Stimulated activated naive CD8-positive, alpha-beta T cell treated with anti-CD3 and anti-CD28 coated beads, Interleukin-15, amount 100 ng/mL, for 72 hours (primary cell): ENCODE data around the gene FLII.
A peak's percentile ranks its signal among the peaks of the same experiment; 100 is the strongest.

Experiments
- ATAC-seq: fragments of 150-1000 bp; cut with Tn5 transposase; 2 replicates; pipeline ENCODE4 v1.10.0; 2021; ENCODE audit warnings: mild to moderate bottlenecking, moderate library complexity
- DNase-seq, 2 donors: peaks; one replicate each; pipeline ENCODE4 v3.0.0; 2021 to 2022
- H3K27ac Mint-ChIP-seq, 2 donors: one replicate each; pipeline ENCODE4 v1.8.0; 2022; ENCODE audit warnings: mild to moderate bottlenecking in 2 of 2, mixed read lengths in 2 of 2, moderate library complexity in 2 of 2
- H3K27me3 Mint-ChIP-seq: one replicate; pipeline ENCODE4 v1.8.0; 2022; ENCODE audit warnings: mixed read lengths
- H3K4me1 Mint-ChIP-seq: one replicate; pipeline ENCODE4 v1.8.0; 2022; ENCODE audit warnings: mild to moderate bottlenecking, mixed read lengths
- H3K4me3 Mint-ChIP-seq, 2 donors: one replicate each; pipeline ENCODE4 v1.8.0; 2022; ENCODE audit warnings: mild to moderate bottlenecking in 2 of 2, mixed read lengths in 2 of 2, moderate library complexity in 1 of 2
- H3K9me3 Mint-ChIP-seq, 2 donors: one replicate each; pipeline ENCODE4 v1.8.0; 2022; ENCODE audit warnings: mixed read lengths in 2 of 2

FLII gene

DNA sequence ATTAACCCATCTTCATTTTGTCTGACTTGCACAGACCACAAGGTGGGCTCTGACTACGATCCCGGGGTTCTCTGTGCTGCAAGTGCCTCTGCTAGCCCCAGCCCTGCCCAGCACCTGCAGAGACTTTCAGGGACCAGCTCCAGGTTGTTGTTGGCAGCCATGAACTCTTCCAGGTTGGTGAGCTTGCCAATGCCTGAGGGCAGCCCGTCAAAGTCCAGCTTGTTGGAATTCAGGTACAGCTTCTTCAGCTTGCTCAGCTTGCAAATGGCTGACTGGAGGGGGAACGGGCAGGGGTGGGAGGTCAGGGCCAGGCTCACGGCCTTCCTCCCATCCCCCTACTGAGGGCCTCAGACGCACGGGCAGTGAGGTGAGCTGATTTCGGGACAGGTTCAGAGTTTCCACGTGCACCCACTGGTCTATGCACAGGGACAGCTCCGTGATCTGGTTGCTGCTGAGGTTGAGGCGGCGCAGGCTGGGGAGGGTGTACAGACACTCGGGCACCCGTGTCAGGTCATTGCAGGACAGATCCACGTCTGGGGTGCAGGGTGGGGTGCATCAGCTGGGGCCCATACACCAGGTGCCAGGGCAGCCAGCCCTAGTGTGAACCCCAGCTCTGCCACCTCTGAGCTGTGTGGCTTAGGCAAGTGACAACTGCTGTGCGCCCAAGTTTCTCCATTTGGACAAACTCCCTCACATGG lies 5.2 kb downstream of the FLII start:
- ATAC-seq (no peak), DNase-seq (no peak)
- Mint-ChIP-seq H3K27me3 (no peaks in the 10 kb centered on the region), H3K9me3 (no peaks in the 10 kb centered on the region), H3K4me1 (peaks cover 35% of the 10 kb centered on the region), H3K27ac (peak overlapping the region in 1 of 2 donors; percentile 80), H3K4me3 (no peak overlapping the region)

DNA sequence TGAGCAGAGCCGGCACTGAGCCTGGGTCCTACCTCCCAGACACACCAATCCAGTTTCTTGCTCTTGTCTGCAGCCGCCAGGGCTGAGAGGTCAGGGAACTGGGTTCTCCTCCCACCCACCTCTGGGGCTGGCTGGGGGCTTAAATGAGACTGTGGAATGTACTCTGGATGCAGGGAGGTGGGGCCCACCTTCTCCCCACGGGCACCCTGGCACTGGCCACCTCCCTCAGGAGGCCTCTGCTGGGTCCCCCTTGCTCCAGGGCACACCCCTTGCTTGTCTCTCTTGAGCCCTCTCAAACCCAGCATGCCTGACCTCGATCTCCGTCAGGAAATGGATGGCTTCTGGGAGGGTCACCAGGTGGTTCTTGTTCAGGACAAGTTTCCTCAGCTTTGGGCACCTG lies 6.4 kb downstream of the FLII start:
- ATAC-seq (no peak), DNase-seq (no peak)
- peaks cover 30% of the 10 kb centered on the region for H3K4me1 Mint-ChIP-seq
- H3K27me3 Mint-ChIP-seq = no peaks in the 10 kb centered on the region
- no peaks in the 10 kb centered on the region for H3K9me3 Mint-ChIP-seq
- H3K27ac Mint-ChIP-seq = no peak overlapping the region
- no peak overlapping the region for H3K4me3 Mint-ChIP-seq

- H3K4me3 Mint-ChIP-seq = no peak overlapping the region
- no peaks in the 10 kb centered on the region for H3K27me3 Mint-ChIP-seq
- DNase-seq (no peak), ATAC-seq (no peak)
- no peaks in the 10 kb centered on the region for H3K9me3 Mint-ChIP-seq
- peaks cover 21% of the 10 kb centered on the region for H3K4me1 Mint-ChIP-seq
- peak overlapping the region in 1 of 2 donors; percentile 67 for H3K27ac Mint-ChIP-seq
Measured at GRCh38 chr17:18251204-18251603, 7.3 kb downstream of the FLII start.

DNA sequence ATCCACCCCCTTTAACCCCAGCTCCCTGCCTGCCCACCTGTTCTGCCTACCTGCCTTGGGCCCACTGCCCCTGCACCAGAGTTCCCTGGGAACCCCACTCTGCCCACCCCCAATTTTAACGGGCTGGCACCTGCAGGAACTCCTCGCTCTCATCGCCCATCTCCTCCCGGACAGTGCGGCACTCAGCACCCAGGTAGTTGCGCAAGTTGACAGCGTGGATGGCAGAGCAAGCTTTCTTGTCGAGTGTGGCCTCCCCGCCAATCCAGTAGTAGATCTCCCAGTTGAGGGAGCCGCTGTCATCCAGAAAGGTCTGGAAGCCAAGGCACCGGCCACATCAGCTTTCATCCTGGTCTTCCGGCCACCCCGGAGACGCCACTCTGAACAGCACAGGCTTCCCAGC lies 7.8 kb downstream of the FLII start:
- ATAC-seq (no peak), DNase-seq (no peak)
- Mint-ChIP-seq H3K4me3 (no peak overlapping the region), H3K27me3 (no peaks in the 10 kb centered on the region), H3K4me1 (peaks cover 21% of the 10 kb centered on the region), H3K9me3 (no peaks in the 10 kb centered on the region), H3K27ac (peak overlapping the region in 1 of 2 donors; percentile 86)

DNA sequence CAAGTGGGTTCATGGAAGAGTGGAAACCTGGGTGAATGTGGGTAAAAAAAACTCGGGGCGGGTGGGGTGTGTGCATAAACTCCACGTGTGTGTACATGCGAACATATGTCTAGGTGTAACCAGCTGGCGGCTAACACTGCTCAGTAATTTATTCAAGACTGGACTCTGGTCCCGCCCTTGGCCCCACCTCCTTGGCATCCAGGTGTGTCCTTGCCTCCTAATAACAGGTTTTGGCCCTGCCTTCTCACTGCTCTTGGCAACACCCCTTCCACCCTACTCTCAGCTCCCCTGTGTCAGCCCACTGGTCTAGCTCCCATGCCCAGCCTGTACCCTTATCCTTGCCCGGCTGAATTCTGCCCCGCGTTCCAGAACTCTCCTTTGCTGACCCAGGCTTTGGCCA lies 8.3 kb downstream of the FLII start:
- H3K27me3 Mint-ChIP-seq = no peaks in the 10 kb centered on the region
- H3K9me3 Mint-ChIP-seq = no peaks in the 10 kb centered on the region
- H3K27ac Mint-ChIP-seq = no peak overlapping the region
- no peak overlapping the region for H3K4me3 Mint-ChIP-seq
- ATAC-seq (no peak), DNase-seq (no peak)
- peaks cover 21% of the 10 kb centered on the region for H3K4me1 Mint-ChIP-seq

GRCh38 chr17:18248811-18249210 lies 9.7 kb downstream of the FLII start:
- no peak overlapping the region for H3K27ac Mint-ChIP-seq
- H3K9me3 Mint-ChIP-seq = no peaks in the 10 kb centered on the region
- ATAC-seq = no peak
- no peaks in the 10 kb centered on the region for H3K27me3 Mint-ChIP-seq
- peaks cover 21% of the 10 kb centered on the region for H3K4me1 Mint-ChIP-seq
- H3K4me3 Mint-ChIP-seq = no peak overlapping the region
- DNase-seq = no peak

DNA sequence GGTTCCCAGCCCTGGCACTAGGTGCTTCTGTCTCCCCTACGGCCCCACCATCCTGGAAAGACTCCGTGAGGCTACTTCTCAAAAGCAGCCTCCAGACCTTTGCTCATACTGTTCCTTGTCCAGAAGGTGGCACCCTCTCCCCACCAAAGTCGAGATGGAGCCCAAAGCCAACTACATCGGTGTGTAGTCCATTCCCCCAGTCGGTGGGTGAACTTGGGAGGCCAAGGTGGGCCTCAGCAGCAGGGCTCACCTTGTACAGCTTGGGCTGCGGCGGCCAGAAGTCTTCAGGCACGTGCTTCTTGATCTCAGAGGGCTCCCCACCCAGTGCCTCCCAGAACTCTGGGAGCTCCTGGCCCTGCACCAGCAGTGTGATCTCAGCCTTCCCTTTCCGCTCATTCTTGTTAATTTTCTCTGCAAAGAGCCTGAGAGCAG lies 10.2 kb downstream of the FLII start:
- Mint-ChIP-seq H3K4me3 (no peak overlapping the region), H3K9me3 (no peaks in the 10 kb centered on the region), H3K4me1 (peaks cover 21% of the 10 kb centered on the region), H3K27me3 (no peaks in the 10 kb centered on the region), H3K27ac (peak overlapping the region in 1 of 2 donors; percentile 92)
- ATAC-seq = peak; percentile 81
- DNase-seq = peak; percentile 63 to 69

DNA sequence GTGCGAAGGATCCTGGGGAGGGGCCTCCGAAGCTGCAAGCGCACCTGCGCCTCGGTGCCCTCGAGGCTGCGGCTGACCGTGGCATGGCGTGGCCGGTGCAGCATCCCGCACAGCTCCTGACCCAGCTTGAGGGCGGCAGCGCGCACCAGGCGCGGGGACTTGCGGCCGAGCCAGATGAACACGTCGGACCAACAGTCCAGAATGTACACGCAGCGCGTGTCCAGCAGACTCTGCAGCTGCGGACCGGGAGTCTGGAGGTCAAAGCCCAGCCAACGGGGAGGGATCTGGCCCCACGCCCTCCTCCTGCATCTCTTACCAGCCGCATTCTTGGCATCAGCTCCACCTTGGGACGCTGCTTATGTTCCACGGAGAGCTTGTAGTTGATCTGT lies 10.9 kb downstream of the FLII start:
- H3K27me3 Mint-ChIP-seq = no peaks in the 10 kb centered on the region
- no peak overlapping the region for H3K4me3 Mint-ChIP-seq
- ATAC-seq = no peak
- H3K4me1 Mint-ChIP-seq = peaks cover 21% of the 10 kb centered on the region
- DNase-seq = no peak
- H3K9me3 Mint-ChIP-seq = no peaks in the 10 kb centered on the region
- H3K27ac Mint-ChIP-seq = peak overlapping the region in 1 of 2 donors; percentile 78

GRCh38 chr17:18246880-18247612 lies 11.5 kb downstream of the FLII start:
- Mint-ChIP-seq H3K27ac (peak overlapping the region in 1 of 2 donors; percentile 78), H3K27me3 (no peaks in the 10 kb centered on the region)

GRCh38 chr17:18246109-18246725 lies 12.3 kb downstream of the FLII start:
- ATAC-seq = no peak
- H3K4me1 Mint-ChIP-seq = peaks cover 21% of the 10 kb centered on the region
- no peaks in the 10 kb centered on the region for H3K27me3 Mint-ChIP-seq
- DNase-seq = no peak
- H3K27ac Mint-ChIP-seq = no peak overlapping the region
- H3K9me3 Mint-ChIP-seq = no peaks in the 10 kb centered on the region
- no peak overlapping the region for H3K4me3 Mint-ChIP-seq

More at GRCh38 chr17:18246880-18247612, 11.5 kb downstream of the FLII start:
- Mint-ChIP-seq H3K4me1 (peaks cover 21% of the 10 kb centered on the region), H3K9me3 (no peaks in the 10 kb centered on the region), H3K4me3 (no peak overlapping the region)
- ATAC-seq = no peak
- no peak for DNase-seq

DNA sequence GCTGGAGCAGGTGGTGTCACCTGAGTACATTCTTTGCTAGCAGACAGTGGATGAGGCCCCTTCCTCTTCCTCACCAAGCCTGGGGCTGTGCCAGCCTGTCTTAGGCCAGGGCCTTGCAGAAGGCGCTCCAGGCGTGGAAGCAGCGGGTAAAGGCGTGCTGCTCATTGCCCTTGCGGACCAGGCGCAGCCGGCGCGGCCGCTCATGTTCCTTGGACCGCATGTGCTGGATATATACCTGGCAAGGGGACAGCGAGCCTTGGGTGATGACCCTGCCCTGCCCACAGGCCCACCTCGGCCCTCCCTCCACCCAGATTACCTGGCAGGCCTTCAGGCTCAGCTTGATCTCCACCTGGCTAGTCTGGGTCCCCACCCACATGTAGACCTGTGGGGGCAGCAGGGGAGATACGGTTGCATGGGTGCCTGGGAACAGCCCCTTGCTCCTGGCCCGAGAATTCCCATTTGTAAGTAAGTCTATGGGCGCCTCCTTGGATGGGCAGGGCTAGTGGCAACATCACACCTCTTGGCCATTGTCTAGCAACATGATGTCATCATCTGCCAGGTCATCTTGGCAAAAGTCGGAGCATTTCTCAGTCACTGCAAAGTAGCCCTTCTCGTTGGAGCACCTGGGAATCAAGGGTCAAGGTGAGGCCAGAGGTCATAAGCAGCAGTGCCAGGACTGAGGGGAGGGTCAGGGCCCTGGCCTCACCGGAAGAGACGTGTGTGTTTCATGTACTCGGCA lies 13.3 kb downstream of the FLII start:
- H3K27ac Mint-ChIP-seq = no peak overlapping the region
- DNase-seq (no peak), ATAC-seq (no peak)
- no peak overlapping the region for H3K4me3 Mint-ChIP-seq
- H3K4me1 Mint-ChIP-seq = peaks cover 14% of the 10 kb centered on the region
- no peaks in the 10 kb centered on the region for H3K27me3 Mint-ChIP-seq
- H3K9me3 Mint-ChIP-seq = no peaks in the 10 kb centered on the region

DNA sequence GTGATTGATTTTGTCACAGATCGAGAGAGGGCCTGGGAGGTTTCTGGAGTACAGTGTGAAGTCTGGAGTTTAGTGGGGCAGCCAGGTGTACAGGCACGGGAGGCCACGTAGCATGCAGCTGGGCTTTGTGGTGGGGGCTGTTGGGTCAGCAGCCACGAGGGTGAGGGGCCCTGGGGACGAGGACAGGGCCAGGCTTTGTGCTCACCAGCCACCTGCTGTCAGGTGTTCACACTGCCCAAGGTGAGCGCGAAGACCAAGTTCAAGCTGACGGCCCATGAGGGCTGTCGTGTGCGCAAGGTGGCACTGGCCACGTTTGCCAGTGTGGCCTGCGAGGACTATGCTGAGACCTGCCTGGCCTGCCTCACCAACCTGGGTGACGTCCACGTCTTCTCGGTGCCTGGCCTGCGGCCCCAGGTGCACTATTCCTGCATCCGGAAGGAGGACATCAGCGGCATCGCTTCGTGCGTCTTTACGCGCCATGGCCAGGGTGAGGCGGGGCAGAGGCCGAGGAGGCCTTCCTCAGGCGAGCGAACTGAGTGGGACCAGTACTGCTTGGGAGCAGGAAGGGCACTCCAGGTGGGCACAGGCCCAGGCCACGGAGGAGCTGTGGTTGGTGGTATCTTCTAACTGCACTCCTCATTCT lies 17.2 kb downstream of the FLII start:
- Mint-ChIP-seq H3K4me1 (no peaks in the 10 kb centered on the region), H3K9me3 (no peaks in the 10 kb centered on the region), H3K4me3 (no peak overlapping the region), H3K27ac (no peak overlapping the region), H3K27me3 (no peaks in the 10 kb centered on the region)
- DNase-seq = no peak
- ATAC-seq = no peak

GRCh38 chr17:18240449-18240848 lies 18.1 kb downstream of the FLII start:
- H3K4me1 Mint-ChIP-seq = peaks cover 9% of the 10 kb centered on the region
- no peak overlapping the region for H3K27ac Mint-ChIP-seq
- ATAC-seq (no peak), DNase-seq (no peak)
- no peak overlapping the region for H3K4me3 Mint-ChIP-seq
- no peaks in the 10 kb centered on the region for H3K9me3 Mint-ChIP-seq
- H3K27me3 Mint-ChIP-seq = no peaks in the 10 kb centered on the region

DNA sequence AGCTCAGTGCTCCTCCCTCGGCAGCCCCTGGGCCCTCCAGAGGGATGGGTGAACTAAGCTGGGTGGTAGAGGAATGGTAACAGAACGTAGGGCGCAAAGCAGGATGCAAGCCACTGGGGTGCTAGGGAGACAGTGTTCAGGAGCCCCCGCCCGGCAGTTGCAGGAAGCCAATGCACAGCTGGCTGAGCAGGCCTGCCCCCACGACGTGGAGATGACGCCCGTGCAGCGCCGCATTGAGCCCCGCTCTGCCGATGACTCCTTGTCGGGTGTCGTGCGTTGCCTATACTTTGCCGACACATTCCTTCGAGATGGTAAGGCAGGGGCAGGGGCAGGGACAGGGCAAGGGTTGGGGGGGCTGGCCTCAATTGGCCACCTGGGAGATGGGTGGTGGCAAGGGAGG lies 20.2 kb downstream of the FLII start:
- no peaks in the 10 kb centered on the region for H3K27me3 Mint-ChIP-seq
- H3K4me3 Mint-ChIP-seq = no peak overlapping the region
- H3K27ac Mint-ChIP-seq = no peak overlapping the region
- peaks cover 15% of the 10 kb centered on the region for H3K4me1 Mint-ChIP-seq
- DNase-seq = no peak
- no peaks in the 10 kb centered on the region for H3K9me3 Mint-ChIP-seq
- no peak for ATAC-seq

DNA sequence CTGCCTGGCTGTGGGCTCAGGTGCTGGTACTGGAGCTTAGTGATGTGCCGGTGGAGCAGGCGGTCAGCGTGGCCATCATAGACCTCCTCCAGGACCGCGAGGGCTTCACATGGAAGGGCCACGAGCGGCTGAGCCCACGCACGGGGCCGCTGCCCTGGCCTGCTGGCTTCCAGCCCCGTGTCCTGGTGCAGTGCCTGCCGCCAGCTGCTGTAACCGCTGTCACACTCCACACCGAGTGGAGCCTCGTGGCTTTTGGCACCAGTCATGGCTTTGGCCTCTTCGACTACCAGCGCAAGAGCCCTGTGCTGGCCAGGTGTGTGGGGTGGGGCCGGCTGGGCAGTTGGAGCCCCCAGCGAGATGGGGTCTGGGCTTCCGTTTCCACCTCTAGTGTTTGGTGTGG lies 21.1 kb downstream of the FLII start:
- DNase-seq = no peak
- Mint-ChIP-seq H3K9me3 (no peaks in the 10 kb centered on the region), H3K4me1 (peaks cover 15% of the 10 kb centered on the region), H3K27me3 (no peaks in the 10 kb centered on the region), H3K4me3 (no peak overlapping the region), H3K27ac (no peak overlapping the region)
- ATAC-seq = no peak
